ENCODE data around the gene CHRM4.

The CHRM4 gene

DNA sequence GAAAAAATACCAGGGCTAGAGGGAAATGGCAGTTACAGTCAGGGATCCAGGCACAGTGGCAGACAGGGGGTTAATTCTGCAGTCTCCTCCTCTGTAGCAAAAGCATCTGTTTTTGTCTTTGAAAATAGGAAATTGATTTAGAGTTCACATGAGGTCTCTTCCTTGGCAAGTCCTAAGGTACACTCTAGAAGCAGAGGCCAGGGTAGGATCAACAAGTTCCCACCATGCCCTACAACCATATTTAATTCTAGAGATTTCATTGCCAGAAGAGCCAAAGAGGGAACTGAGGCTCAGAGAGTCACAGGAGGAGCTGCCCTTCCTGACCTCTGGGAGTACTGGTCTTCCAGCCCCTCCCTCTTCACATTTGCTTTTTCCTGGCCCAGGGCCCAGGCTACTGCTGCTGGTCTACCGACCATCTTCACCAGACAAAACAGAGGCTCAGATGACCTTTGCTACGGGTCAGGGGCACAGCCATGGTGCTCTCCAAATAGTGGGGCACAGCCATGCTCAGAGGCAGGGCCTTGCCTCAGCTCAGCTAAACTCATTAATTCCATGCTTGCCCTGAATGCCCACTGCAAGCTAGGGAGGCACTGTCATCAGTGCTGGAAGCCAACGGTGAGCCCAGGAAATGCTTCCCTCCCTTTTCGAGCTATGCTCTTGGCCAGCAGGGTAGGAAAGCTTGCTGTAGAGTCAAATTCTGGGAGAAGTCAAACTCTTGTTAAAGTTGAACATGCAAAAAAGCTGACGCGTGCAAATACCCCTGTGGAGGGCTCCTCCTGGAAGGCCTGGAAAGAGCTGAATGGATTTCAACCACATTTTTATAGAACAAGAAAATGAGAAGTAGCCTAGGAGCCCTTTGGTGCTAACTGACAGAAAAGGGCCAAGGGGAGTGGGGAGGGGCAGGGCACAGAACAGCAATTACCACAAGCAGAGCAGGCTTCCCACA is 11.7 kb upstream of the CHRM4 start:
- FAIRE-seq: no peak

DNA sequence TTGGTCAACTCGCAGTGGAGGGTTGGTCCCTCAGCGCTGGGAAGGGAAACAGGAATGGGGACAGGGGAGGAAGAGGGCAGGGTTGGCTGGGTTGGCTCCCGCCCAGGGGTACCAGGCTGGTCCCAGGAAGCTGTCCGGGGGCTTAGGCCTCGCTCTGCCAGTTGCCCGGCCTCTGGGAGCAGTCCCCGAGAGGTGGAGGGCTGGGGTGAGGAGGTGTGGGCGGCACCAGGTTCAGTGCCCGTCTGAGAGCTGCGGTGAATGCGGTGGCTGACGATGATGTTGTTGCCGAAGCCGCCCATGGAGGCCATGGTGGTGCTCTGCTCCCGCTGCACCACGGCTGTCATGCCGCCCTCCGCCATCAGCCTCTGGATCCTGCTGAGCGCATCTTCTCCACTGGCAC is 6.0 kb upstream of the CHRM4 start:
- no peak for FAIRE-seq

DNA sequence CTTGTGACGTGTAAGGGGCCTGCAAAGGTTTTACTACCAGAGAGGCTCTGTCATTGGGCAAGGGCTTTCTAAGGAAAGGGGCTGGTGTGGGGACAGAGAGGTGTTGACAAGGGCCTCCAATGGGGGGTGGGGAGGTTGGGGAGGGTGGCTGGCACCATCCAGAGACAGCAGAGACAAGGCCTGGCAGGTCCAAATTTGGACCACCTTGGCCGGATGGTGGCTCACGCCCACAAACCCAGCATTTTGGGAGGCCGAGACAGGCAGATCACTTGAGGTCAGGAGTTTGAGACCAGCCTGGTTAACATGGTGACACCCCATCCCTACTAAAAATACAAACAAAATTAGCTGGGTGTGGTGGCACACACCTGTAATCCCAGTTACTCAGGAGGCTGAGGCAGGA is 2.2 kb upstream of the CHRM4 start:
- no peak for FAIRE-seq

DNA sequence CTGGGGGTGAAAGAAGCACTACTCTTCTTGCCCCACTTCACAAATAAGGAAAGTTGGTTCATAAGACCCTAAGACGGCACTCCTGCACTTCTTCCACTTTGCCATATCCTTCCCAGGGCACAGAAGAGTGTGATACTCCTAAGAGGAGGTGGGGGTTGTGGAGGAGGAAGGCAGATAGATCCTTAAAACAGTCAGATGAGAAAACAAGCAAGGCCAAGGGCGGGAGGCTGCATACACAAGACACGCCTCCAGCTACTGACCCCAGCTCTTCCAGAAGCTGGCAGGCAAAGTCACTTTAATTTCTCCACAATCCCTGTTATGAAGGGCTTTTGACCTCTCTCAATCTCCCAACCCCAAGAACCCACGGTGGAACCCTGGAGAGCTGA is 1.6 kb upstream of the CHRM4 start:
- no peak for FAIRE-seq

GRCh38 chr11:46392421-46393230 is 1.1 kb upstream of the CHRM4 start:
- FAIRE-seq: no peak

- FAIRE-seq: no peak
Measured at GRCh38 chr11:46391186-46391577, 394 bp downstream of the CHRM4 start.

DNA sequence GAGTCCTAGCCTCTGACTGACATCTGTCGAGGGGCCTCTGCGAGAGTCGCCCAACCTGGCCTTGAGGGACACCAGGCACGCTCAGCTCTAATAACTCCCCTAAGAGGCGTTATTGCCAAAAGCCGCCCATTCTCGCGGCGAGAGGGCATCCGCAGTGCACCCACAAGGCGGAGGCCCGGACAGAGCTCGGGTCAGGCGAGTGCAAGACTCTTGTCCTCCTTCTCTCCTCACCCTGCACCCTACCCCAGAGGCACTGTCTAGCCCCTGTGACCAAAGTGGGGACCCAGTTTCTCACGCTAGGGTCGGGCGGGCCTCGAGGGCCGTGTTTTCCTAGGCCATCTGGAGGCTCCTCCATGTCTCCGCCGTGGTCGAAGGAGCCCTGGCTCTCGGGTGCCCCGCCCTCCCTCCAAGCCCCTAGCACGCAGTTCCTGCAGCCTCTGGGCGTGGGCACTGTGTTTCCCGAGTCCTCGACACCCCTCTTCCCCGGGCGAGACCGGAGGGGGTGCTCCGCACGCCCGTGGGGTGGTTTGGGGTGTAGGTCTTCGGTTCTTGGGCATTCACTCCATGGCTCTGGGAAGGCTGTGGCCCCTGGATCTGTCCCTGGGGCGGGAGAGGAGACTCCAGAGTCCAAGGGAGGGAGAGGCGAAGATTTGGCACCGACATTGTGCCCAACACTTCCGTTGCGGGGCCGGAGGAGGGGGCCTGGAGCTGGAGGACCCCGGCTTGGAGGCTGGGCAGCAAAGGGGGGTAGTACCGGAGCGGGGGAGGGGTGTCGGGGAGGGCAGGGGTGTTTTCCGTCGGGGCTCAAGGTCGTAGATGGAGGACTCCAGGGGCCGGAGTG is 1.0 kb downstream of the CHRM4 start:
- FAIRE-seq: no peak

DNA sequence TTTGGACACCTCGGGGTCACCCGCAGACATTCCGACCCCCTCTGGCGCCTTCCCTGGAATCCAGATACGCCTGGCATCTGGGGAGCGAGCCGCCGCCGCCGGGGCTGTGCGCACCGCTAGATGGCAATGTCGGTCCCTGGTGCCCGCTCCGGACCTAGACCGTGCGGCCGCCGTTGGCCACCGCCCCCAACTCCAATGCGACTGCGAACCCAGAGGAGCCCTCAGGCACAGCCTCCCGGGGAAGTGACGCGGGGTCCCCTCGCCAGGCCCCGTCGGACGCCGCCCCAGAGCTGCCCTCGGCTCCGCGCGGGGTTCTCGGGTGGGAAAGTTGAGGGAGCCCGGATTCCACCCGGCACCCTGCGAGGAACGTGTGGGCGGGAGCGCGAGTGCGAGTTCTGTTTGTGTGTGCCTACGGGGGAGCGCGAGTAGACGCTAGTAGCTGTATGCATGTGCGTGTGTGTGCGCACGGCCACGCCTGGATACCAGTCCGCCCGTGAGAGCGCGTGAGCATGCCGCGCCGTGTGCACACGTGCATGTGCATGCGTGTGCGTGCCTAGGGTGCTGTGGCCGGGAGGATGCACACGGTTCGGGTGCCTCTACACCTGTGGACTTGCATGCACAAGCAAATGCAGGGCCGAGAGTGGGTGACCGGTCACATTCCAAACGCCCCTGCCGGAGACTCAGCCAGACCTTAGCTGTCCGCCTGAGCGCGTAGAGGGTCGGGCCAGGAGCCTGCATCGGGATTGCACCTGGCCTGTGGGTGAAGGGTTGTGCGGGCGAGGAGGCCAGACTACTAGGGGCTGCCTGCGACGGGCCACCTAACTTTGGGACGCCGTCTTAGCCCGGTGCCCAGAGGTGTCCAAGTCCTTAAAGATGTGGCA is 1.9 kb downstream of the CHRM4 start:
- FAIRE-seq: no peak

GRCh38 chr11:46388619-46389449 is 2.7 kb downstream of the CHRM4 start:
- FAIRE-seq: no peak

- FAIRE-seq: no peak
Measured at GRCh38 chr11:46387919-46388618, 3.5 kb downstream of the CHRM4 start.

- FAIRE-seq: no peak
Measured at GRCh38 chr11:46387456-46387855, 4.1 kb downstream of the CHRM4 start.

- no peak for FAIRE-seq
Measured at GRCh38 chr11:46386674-46387073, 4.9 kb downstream of the CHRM4 start.

- no peak for FAIRE-seq
Measured at GRCh38 chr11:46386005-46386578, 5.5 kb downstream of the CHRM4 start.

DNA sequence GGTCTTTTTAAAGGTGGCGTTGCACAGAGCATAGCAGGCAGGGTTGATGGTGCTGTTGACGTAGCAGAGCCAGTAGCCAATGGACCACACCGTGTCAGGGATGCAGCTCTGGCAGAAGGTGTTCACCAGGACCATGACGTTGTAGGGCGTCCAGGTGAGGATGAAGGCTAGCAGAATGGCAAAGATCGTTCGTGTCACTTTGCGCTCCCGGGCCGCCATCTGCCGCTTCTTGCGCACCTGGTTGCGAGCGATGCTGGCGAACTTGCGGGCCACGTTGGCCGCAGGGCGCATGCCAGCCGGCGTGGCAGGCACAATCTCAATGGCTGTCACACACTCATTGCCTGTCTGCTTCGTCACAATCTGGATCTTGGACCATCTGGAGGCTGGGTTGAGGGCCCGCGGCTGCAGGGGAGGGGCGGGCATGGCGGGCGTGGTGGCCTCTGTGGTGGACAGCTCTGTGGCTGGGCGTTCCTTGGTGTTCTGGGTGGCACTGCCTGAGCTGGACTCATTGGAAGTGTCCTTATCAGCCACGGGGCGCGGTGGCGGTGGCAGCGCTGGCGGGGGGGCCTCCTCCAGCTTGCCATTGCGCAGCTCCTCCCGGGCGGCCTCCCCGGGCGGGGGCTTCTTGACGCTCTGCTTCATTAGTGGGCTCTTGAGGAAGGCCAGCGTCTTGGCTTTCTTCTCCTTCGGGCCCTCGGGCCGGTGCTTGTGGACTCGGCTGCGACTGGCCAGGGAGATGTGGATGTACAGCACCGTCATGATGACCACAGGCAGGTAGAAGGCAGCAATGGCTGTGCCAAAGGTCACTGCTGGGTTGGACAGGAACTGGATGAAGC is 6.2 kb downstream of the CHRM4 start:
- FAIRE-seq: no peak

- no peak for FAIRE-seq
Measured at GRCh38 chr11:46383974-46384701, 7.4 kb downstream of the CHRM4 start.

DNA sequence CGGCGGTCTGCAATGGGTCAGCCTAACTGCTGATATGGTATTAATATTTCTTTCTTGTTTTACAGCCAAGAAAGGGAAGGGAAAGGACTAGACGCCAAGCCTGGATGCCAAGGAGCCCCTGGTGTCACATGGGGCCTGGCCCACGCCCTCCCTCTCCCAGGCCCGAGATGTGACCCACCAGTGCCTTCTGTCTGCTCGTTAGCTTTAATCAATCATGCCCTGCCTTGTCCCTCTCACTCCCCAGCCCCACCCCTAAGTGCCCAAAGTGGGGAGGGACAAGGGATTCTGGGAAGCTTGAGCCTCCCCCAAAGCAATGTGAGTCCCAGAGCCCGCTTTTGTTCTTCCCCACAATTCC is 8.2 kb downstream of the CHRM4 start:
- no peak for FAIRE-seq

DNA sequence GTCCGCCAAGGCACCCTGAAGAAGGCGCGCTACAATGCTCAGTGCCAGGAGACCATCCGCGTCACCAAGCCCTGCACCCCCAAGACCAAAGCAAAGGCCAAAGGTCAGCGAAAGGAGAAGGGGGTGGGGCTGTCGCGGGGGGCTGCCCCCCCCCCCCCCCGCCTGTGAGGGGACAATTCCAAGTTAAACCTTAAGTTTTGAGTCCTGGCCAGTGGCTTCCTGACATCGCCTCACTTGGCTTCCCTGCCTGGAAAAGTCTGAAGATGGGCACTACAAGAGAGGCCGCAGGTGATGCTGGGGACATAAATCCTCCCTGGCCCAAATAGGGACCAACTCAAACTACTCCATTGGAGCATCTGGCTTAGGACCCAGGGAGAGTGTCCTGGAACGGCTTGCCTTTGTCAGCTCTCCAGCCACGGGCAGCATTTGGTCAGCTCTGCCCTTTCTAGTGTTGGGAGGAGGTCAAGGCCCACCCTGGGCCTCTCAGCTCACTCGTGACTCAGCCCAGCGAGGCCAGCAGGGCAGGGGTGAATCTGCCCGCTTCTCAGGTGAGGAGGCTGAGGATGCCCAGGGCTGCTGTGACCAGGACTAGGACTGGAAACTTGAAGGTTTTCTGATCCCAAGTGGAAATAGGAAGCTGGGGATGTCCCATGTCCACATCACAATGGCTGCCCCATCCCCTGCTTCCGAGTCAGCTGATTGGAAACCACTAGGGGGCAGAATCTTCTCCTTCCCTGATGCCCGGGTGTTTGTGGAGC is 8.8 kb downstream of the CHRM4 start:
- FAIRE-seq: no peak
